Fibroblast of skin of left biceps (primary cell): ENCODE data around the gene SCUBE1.
"Not testable (repeated sequence)": the region's sequence is repeated elsewhere in the genome, so short reads cannot be mapped to it uniquely, and the experiment has no call there.

Source experiments
- DNase-seq, 2 experiments: peaks; one replicate each; pipeline ENCODE4 v3.0.0-alpha.2; 2013; ENCODE audit warnings: low read depth in 2 of 2

SCUBE1 gene

GRCh38 chr22:43301866-43302265 is 41.3 kb downstream of the SCUBE1 start:
- DNase-seq, result no peak

- no peak for DNase-seq
Observed at GRCh38 chr22:43300891-43301676, 42.1 kb downstream of the SCUBE1 start.

- no peak for DNase-seq
Observed at GRCh38 chr22:43299736-43300135, 43.4 kb downstream of the SCUBE1 start.

- DNase-seq, result no peak
Observed at GRCh38 chr22:43298062-43298801, 44.9 kb downstream of the SCUBE1 start.

- DNase-seq, result no peak
Observed at GRCh38 chr22:43297270-43298061, 45.7 kb downstream of the SCUBE1 start.

GRCh38 chr22:43296276-43296902 is 46.8 kb downstream of the SCUBE1 start:
- DNase-seq, result no peak

GRCh38 chr22:43295660-43296059 is 47.5 kb downstream of the SCUBE1 start:
- no peak for DNase-seq

GRCh38 chr22:43295173-43295572 is 48.0 kb downstream of the SCUBE1 start:
- no peak for DNase-seq

- DNase-seq, result no peak
Observed at GRCh38 chr22:43293655-43294392, 49.3 kb downstream of the SCUBE1 start.

GRCh38 chr22:43293259-43293654 is 49.9 kb downstream of the SCUBE1 start:
- no peak for DNase-seq

GRCh38 chr22:43292630-43293018 is 50.5 kb downstream of the SCUBE1 start:
- DNase-seq, result no peak

- no peak for DNase-seq
Observed at GRCh38 chr22:43291381-43291780, 51.8 kb downstream of the SCUBE1 start.

- no peak for DNase-seq
Observed at GRCh38 chr22:43289976-43290721, 53.0 kb downstream of the SCUBE1 start.

GRCh38 chr22:43289531-43289963 is 53.6 kb downstream of the SCUBE1 start:
- no peak for DNase-seq

- no peak for DNase-seq
Observed at GRCh38 chr22:43288807-43289420, 54.3 kb downstream of the SCUBE1 start.

GRCh38 chr22:43288378-43288777 is 54.8 kb downstream of the SCUBE1 start:
- no peak for DNase-seq

- DNase-seq, result no peak
Observed at GRCh38 chr22:43287441-43287840, 55.7 kb downstream of the SCUBE1 start.

GRCh38 chr22:43281394-43281793 is 61.8 kb downstream of the SCUBE1 start:
- DNase-seq, result no peak

GRCh38 chr22:43280523-43280886 is 62.7 kb downstream of the SCUBE1 start:
- not testable (repeated sequence) for DNase-seq
